SK-N-SH (cell line): Measurements from ENCODE around the gene LAMB1. TPM values are rescaled to one million over a fixed set of nuclear protein-coding genes. Genes with fewer than 3 reads are reported as not detected.

Source experiments
- CTCF ChIA-PET: fragments of 300-600, 350-600 bp; formaldehyde crosslinking; extraction: SDS; loops from one replicate; lab custom pipeline; 2021; lab: Yijun Ruan, JAX
- POLR2A ChIA-PET: fragments of 350-600 bp; sonication (Branson Sonifier 250); formaldehyde crosslinking; extraction: SDS; loops from one replicate; lab custom pipeline; 2020; ENCODE audit warnings: antibody characterized with exemption, inconsistent platforms; lab: Yijun Ruan, JAX
- DNase-seq: peaks from one replicate; pipeline ENCODE4 v3.0.0; 2012
- H2AFZ ChIP-seq: fragments of 200-600 bp; sonication (generic); 2 replicates; pipeline ENCODE4 v1.8.1; 2016; ENCODE audit warnings: antibody characterized with exemption, mild to moderate bottlenecking, low read depth
- H3F3A ChIP-seq: fragments of 200-600 bp; sonication (generic); replicated peaks from 2 replicates; pipeline ENCODE3; 2016; ENCODE audit warnings: antibody characterized with exemption, mild to moderate bottlenecking; ENCODE audit not compliant: insufficient read depth
- H3K27ac ChIP-seq, 2 experiments: fragments of 200-500 bp in 1 of 2; fragments of 200-600 bp in 1 of 2; sonication (Bioruptor generic) in 1 of 2; sonication (generic), shearing (Covaris generic) in 1 of 2; 2 replicates each; pipeline versions ENCODE4 v1.5.1 to v1.6.1; 2014 to 2016; ENCODE audit warnings: low read depth in 2 of 2, inconsistent platforms in 1 of 2, low read length in 1 of 2, mild to moderate bottlenecking in 1 of 2, mixed read lengths in 1 of 2
- H3K27me3 ChIP-seq: fragments of 200-600 bp; sonication (generic), shearing (Covaris generic); 2 replicates; pipeline ENCODE4 v1.6.1; 2016; ENCODE audit warnings: mixed run types; ENCODE audit not compliant: insufficient read depth
- H3K36me3 ChIP-seq, 2 experiments: fragments of 200-500 bp in 1 of 2; fragments of 200-600 bp in 1 of 2; sonication (Bioruptor generic) in 1 of 2; sonication (generic) in 1 of 2; replicated peaks in 1 of 2; 2 replicates each; pipeline versions ENCODE3 to v1.5.1; 2014 to 2016; ENCODE audit warnings: low read length in 1 of 2, mild to moderate bottlenecking in 1 of 2; ENCODE audit not compliant: insufficient read depth in 2 of 2, control insufficient read depth in 1 of 2
- H3K4me1 ChIP-seq, 2 experiments: fragments of 200-500 bp in 1 of 2; fragments of 200-600 bp in 1 of 2; sonication (Bioruptor generic) in 1 of 2; sonication (generic), shearing (Covaris generic) in 1 of 2; 2 replicates each; pipeline versions ENCODE4 v1.5.1 to v1.6.1; 2014 to 2016; ENCODE audit warnings: low read depth in 1 of 2, low read length in 1 of 2, mixed run types in 1 of 2; ENCODE audit not compliant: insufficient read depth in 2 of 2, control insufficient read depth in 1 of 2
- H3K4me2 ChIP-seq: fragments of 200-600 bp; sonication (generic), shearing (Covaris generic); 2 replicates; pipeline ENCODE4 v1.6.1; 2017; ENCODE audit warnings: mixed run types
- H3K4me3 ChIP-seq, 2 experiments: fragments of 200-500 bp in 1 of 2; fragments of 200-600 bp in 1 of 2; sonication (Bioruptor generic) in 1 of 2; sonication (generic), shearing (Covaris generic) in 1 of 2; 2 replicates each; pipeline versions ENCODE4 v1.5.1 to v1.8.1; 2014 to 2016; ENCODE audit warnings: low read depth in 2 of 2, inconsistent platforms in 1 of 2, low read length in 1 of 2, mild to moderate bottlenecking in 1 of 2, mixed read lengths in 1 of 2, moderate library complexity in 1 of 2
- H3K79me2 ChIP-seq: fragments of 200-600 bp; sonication (generic); 2 replicates; pipeline ENCODE4 v1.8.1; 2017; ENCODE audit warnings: mild to moderate bottlenecking; ENCODE audit not compliant: insufficient read depth
- H3K9ac ChIP-seq: fragments of 200-600 bp; sonication (generic); 2 replicates; pipeline ENCODE4 v1.6.1; 2017; ENCODE audit warnings: mixed run types
- H3K9me2 ChIP-seq: fragments of 200-600 bp; sonication (generic); 2 replicates; pipeline ENCODE4 v1.6.1; 2017; ENCODE audit warnings: mixed run types
- H3K9me3 ChIP-seq: fragments of 200-600 bp; sonication (generic); 2 replicates; pipeline ENCODE4 v1.6.1; 2017; ENCODE audit warnings: mixed run types, mild to moderate bottlenecking, moderate library complexity
- H4K20me1 ChIP-seq: fragments of 200-600 bp; sonication (generic); 2 replicates; pipeline ENCODE4 v1.6.1; 2017; ENCODE audit warnings: mild to moderate bottlenecking, mixed run types; ENCODE audit not compliant: insufficient read depth
- CHD2 ChIP-seq: fragments of 150-350 bp; IDR thresholded peaks from 2 replicates; pipeline ENCODE4 v1.6.1; 2018; ENCODE audit warnings: low read length; ENCODE audit not compliant: partially characterized antibody
- ELF1 ChIP-seq: IDR thresholded peaks from 2 replicates; pipeline ENCODE4 v1.4.0; 2012
- FOXJ3 ChIP-seq: sonication (generic); formaldehyde crosslinking; IDR thresholded peaks from 2 replicates; pipeline ENCODE4 v1.5.1; 2020; ENCODE audit warnings: mild to moderate bottlenecking, missing genetic modification reagents
- IRF3 ChIP-seq: fragments of 150-350 bp; IDR thresholded peaks from 2 replicates; pipeline ENCODE4 v1.6.1; 2016; ENCODE audit warnings: mild to moderate bottlenecking, low read depth, low read length
- JUND ChIP-seq: IDR thresholded peaks from 2 replicates; pipeline ENCODE4 v1.4.0; 2012
- MEF2A ChIP-seq: IDR thresholded peaks from 2 replicates; pipeline ENCODE4 v1.4.0; 2012; ENCODE audit warnings: low read depth, borderline replicate concordance
- MXI1 ChIP-seq: IDR thresholded peaks from 2 replicates; pipeline ENCODE4 v1.6.1; 2012; ENCODE audit warnings: mild to moderate bottlenecking, low read depth, low read length, improper control_type of control experiment
- NRF1 ChIP-seq: IDR thresholded peaks from 2 replicates; pipeline ENCODE4 v1.6.1; 2012; ENCODE audit warnings: low read depth, mild to moderate bottlenecking, low read length
- PBX3 ChIP-seq: IDR thresholded peaks from 2 replicates; pipeline ENCODE4; 2012
- POLR2AphosphoS5 ChIP-seq: IDR thresholded peaks from 2 replicates; pipeline ENCODE4 v1.6.1; 2012; ENCODE audit warnings: low read depth, low read length
- RCOR1 ChIP-seq: fragments of 150-350 bp; IDR thresholded peaks from 2 replicates; pipeline ENCODE4 v1.6.1; 2017; ENCODE audit warnings: antibody characterized with exemption, low read length
- REST ChIP-seq: IDR thresholded peaks from 2 replicates; pipeline ENCODE4 v1.6.1; 2012; ENCODE audit warnings: mild to moderate bottlenecking, low read depth, low read length, moderate library complexity
- RFX5 ChIP-seq: IDR thresholded peaks from 2 replicates; pipeline ENCODE4 v1.6.1; 2012; ENCODE audit warnings: mild to moderate bottlenecking, improper control_type of control experiment, low read length
- SIN3A ChIP-seq: IDR thresholded peaks from 2 replicates; pipeline ENCODE4 v1.6.1; 2012; ENCODE audit warnings: low read depth, mild to moderate bottlenecking, low read length, moderate library complexity, borderline replicate concordance
- SMC3 ChIP-seq: IDR thresholded peaks from 2 replicates; pipeline ENCODE4 v1.6.1; 2012; ENCODE audit warnings: low read depth, low read length, improper control_type of control experiment
- TCF12 ChIP-seq: IDR thresholded peaks from 2 replicates; pipeline ENCODE4 v1.4.0; 2012
- TEAD4 ChIP-seq: IDR thresholded peaks from 2 replicates; pipeline ENCODE4 v1.4.0; 2012; ENCODE audit warnings: mild to moderate bottlenecking, borderline replicate concordance; ENCODE audit not compliant: insufficient read depth
- USF1 ChIP-seq: IDR thresholded peaks from 2 replicates; pipeline ENCODE4 v1.4.0; 2012; ENCODE audit warnings: low read depth, borderline replicate concordance
- ZBTB33 ChIP-seq: IDR thresholded peaks from 2 replicates; pipeline ENCODE4 v1.4.0; 2012; ENCODE audit warnings: low read depth, borderline replicate concordance
- WGBS: methylation state at CpG from one replicate; pipeline ENCODE4 v1.1.6; 2017; ENCODE audit warnings: low lambda C conversion rate; 5-methylcytosine and 5-hydroxymethylcytosine counted together
- polyA plus RNA-seq, 3 experiments: library from polyadenylated mRNA; depleted of rRNA; stranded (reverse); fragments of >200 nt; gene quantifications; 2 replicates each; pipeline ENCODE4 v1.2.3, GENCODE V29; 2012

LAMB1 gene
- polyA plus RNA-seq, 1 of the 3 experiments (the other 2 are of a cell fraction) = 435 TPM

GRCh38 chr7:108051454-108051853, 48.5 kb upstream of the LAMB1 start:
- Histone ChIP-seq H3K4me1 (peaks cover 0 to 4% of the 10 kb centered on the region in 2 experiments; a peak in 1 of 4 replicates), H4K20me1 (no peaks in the 10 kb centered on the region), H3F3A (no peaks in the 10 kb centered on the region), H3K79me2 (no peaks in the 10 kb centered on the region)
- TF ChIP-seq TCF12 (no peak), RFX5 (no peak), NRF1 (no peak), RCOR1 (no peak), FOXJ3 (CRISPR knock-in tag) (no peak), ZBTB33 (no peak), MXI1 (no peak), TEAD4 (no peak), POLR2AphosphoS5 (no peak), MEF2A (no peak), CHD2 (no peak), ELF1 (no peak), PBX3 (no peak), REST (no peak), IRF3 (no peak), SMC3 (no peak), USF1 (no peak), JUND (no peak), SIN3A (no peak)
- TF ChIP-seq, all 33 proteins: peak for 0
- no peak overlapping the region for H3K9ac ChIP-seq
- H3K36me3 ChIP-seq = no peaks in the 10 kb centered on the region
- CTCF ChIA-PET = interaction anchor here (0.9 kb wide), 1 partner anchor 9 kb away, joined by 4 read pairs; no protein-coding TSS in a partner anchor
- WGBS = 93% methylated on average over 1 of the region's 1 CpG
- DNase-seq = no peak
- no peak overlapping the region for H3K27ac ChIP-seq
- no peak overlapping the region for H3K4me2 ChIP-seq
- no peak overlapping the region for H3K4me3 ChIP-seq
- no peaks in the 10 kb centered on the region for H3K9me3 ChIP-seq
- POLR2A ChIA-PET = no interaction called here
- no peaks in the 10 kb centered on the region for H3K27me3 ChIP-seq
- no peaks in the 10 kb centered on the region for H3K9me2 ChIP-seq
- H2AFZ ChIP-seq = no peak overlapping the region
